Hematopoietic multipotent progenitor cell treated with erythropoietin and hydrocortisone succinate and interleukin-3 and kit ligand, for 17 days (in vitro differentiated cells): ENCODE data around the gene PTOV1.
A peak's percentile ranks its signal among the peaks of the same experiment; 100 is the strongest.

Experiments used
- DNase-seq: peaks from one replicate; pipeline ENCODE4 v3.0.0-alpha.2; 2015; ENCODE audit warnings: low spot score

Gene PTOV1

DNA sequence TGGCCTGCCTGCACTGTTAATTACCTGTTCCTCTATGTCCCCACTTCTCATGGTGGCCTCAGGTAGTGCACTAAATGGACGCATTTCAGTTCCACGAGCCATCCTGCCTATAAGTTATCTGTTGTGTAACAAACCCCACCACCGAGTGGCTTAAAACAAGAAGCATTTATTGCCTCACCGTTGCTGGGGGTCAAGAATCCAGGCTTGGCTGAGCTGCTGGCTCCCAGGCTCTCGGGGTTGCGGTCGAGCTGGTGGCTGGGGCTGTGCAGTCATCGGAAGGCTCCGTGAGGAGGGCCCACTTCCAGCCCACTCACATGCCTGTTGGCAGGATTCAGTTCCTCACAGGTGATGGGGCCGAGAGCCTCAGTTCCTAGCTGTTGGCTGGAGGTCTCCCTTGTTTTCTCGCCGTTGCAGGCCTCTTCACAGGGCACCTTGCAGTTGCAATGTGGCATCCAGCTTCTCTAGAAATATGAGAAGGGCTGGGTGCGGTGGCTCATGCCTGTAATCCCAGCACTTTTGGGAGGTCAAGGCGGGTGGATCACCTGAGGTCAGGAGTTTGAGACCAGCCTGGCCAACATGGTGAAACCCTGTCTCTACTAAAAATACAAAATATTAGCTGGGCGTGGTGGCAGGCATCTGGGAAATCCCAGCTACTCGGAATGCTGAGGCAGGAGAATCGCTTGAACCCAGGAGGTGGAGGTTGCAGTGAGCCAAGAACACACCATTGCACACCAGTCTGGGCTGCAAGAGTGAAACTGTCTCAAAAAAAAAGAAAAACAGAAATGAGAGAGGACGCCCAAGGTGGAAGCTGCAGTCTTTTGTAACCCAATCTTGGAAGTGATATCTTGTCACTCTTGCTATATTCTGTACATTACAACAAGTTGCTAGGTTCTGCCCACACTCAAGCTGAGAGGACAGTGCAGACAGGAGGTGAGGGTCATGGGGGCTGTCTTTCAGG, 6.5 kb upstream of the PTOV1 start:
- DNase-seq: no peak

DNA sequence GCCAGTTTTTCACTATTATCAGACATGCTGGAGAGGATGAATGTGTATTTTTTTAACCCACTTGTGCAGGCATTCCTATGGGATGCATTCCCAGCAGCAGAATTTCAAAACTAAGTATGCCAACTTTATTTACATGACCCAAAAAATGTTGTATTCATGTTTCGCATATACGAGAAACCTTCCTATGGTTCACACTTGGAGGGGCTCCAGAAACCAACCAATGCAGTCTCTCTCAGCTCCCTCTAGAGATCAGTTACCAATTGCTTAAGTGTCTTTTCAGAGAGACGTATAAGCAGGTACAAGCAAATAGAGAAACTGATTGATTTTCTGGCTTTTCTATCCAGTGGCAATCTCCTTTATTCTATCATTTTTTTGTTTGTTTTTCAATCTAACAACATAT, 5.5 kb upstream of the PTOV1 start:
- DNase-seq: no peak

GRCh38 chr19:49846408-49846807, 4.6 kb upstream of the PTOV1 start:
- DNase-seq: no peak

GRCh38 chr19:49847731-49848696, 2.9 kb upstream of the PTOV1 start:
- DNase-seq: peak; percentile 32

DNA sequence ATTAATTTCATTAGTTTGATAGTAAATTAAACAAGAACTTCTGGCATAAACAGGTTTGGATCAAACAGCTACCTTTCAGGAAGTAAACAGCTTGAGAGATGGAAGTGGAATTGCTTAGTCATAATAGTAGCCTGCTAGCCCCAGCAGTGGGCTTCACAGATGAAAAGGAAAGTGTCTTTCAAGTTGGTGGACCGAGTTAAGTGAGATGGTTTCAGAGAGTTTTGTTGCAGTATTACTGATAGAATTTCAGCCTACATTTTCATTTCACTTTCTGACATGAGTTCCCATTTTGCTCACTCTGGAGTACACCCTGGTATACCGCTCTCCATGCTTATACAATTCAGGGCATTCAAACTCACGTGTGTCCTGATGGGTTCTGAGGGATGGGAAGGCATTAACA, 2.0 kb upstream of the PTOV1 start:
- peak; percentile 23 for DNase-seq

- DNase-seq: peak; percentile 24
Observed at GRCh38 chr19:49849433-49850220, 1.3 kb upstream of the PTOV1 start.

GRCh38 chr19:49850221-49850486, 805 bp upstream of the PTOV1 start:
- DNase-seq: no peak

DNA sequence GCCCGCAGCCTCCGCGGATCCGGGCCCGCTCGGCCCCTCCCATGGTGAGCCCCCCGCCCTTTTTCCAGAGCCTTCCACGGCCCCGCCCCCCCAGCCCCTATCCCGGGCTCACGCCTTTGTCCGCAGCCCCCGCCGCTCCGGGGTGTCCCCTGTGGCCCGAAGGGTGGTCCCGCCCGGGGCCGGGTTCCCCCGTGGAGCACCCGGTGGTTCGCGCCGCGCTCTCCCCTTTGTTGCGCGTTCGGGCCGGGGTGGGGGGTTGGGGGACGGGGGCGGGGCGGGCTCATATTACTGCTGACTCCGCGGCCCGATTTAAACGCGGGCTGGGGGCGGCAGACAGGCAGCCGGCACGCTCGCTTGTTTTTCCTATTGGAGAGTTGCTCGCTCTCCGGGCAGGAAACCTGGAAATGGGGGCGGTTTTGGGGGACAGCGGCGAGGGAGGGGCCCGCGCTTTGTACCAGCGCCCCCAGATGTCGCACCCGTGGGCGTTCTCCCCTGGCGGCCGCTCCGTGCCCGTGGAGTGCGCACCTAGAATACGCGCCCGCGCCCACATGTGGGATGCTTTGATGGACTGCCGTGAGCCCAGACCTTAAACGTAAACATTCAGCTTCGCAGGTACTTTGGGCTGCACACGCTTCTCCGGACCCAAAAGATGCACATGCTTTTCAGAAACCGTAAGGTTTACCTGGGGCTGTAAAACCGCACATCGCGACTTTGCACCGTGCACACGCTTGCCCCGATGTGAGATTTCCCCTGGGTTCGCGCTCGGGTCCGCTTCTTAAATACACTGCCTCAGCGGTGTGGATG, 699 bp downstream of the PTOV1 start:
- peak; percentile 38 for DNase-seq

DNA sequence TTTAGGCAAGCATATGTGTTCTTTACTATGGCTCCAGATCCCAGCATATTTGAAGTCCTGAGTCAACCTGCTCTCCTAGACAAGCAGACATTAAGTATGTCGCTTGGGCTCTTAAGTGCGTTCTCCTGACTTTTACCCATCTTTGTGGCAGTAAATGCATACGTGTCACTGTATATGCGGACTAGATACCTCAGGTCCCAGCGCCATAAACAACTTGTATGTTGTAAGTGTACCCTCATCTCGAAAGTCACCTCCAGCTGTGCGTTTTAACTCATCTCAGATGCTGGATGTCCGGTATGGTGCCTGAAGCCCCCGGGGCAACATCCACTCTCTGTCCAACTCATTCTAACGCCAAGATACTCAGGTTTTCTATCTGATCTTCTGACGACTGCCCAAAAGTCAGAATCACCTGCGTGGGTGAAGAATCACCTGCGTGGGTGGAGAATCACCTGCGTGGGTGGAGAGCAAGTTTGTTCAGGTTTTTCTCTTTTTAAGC, 1.7 kb downstream of the PTOV1 start:
- no peak for DNase-seq

GRCh38 chr19:49853852-49854377, 3.0 kb downstream of the PTOV1 start:
- DNase-seq: no peak

DNA sequence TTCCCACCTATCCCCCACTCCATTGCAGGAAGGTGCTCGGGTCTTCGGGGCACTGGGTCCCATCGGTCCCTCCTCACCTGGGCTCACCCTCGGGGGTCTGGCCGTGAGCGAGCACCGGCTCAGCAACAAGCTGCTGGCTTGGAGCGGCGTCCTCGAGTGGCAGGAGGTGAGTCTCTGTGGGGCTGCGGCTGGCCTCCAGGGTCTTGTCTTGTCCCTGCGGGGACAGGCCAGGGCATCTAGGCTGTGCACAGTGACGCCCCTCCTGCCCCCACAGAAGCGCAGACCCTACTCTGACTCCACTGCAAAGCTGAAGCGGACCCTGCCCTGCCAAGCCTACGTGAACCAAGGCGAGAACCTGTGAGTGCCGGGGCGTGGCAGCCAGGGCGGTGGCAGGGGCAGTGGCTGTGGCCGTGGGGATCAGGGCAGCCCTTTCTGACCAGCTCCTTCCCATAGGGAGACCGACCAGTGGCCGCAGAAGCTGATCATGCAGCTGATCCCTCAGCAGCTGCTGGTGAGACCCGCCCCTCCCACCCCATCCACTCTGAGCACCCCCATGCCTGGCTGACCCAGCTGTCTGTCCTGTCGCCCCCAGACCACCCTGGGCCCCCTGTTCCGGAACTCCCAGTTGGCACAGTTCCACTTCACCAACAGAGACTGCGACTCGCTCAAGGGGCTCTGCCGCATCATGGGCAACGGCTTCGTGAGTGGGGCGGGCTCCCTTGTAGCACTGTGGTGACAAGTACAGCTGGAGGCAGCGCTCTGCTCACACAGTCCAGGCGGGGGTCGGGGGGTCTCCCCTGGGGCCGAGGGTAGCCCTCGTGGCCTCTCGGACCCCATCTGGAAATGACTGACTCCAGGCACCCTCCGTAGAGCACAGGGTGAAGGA, 3.7 kb downstream of the PTOV1 start:
- DNase-seq: no peak

GRCh38 chr19:49855277-49855675, 4.3 kb downstream of the PTOV1 start:
- DNase-seq: no peak

- no peak for DNase-seq
Observed at GRCh38 chr19:49855676-49856573, 5.0 kb downstream of the PTOV1 start.

DNA sequence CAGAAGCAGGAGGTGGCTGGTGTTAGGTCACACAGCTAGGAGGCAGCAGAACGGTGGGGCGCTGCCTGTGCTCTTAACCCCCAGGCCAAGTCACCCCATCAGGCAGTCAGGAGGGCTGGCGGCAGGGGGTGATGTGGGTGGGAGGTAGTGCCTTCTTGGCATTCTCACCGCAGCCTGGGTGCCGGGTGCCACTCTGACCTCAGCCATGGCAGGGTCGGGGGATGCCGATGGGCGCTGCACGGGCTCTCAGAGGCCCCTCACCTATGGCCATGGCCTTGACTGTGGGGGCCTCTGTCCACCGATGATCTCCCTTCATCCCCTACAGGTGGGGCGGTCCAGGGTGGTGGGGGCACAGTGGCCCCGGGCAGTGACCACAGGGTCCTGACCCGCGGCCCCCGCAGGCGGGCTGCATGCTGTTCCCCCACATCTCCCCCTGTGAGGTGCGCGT, 5.6 kb downstream of the PTOV1 start:
- DNase-seq: no peak

- no peak for DNase-seq
Observed at GRCh38 chr19:49857061-49857837, 6.3 kb downstream of the PTOV1 start.

DNA sequence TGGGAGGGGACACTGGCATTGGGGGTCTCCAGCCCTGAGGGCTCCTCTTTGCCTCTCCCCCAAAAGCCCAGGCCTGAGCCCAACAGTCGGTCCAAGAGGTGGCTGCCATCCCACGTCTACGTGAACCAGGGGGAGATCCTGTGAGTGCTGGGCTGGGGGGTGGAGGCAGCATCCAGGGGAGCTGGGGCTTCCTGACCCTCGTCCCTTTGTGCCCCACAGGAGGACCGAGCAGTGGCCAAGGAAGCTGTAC, 6.8 kb downstream of the PTOV1 start:
- DNase-seq: no peak

DNA sequence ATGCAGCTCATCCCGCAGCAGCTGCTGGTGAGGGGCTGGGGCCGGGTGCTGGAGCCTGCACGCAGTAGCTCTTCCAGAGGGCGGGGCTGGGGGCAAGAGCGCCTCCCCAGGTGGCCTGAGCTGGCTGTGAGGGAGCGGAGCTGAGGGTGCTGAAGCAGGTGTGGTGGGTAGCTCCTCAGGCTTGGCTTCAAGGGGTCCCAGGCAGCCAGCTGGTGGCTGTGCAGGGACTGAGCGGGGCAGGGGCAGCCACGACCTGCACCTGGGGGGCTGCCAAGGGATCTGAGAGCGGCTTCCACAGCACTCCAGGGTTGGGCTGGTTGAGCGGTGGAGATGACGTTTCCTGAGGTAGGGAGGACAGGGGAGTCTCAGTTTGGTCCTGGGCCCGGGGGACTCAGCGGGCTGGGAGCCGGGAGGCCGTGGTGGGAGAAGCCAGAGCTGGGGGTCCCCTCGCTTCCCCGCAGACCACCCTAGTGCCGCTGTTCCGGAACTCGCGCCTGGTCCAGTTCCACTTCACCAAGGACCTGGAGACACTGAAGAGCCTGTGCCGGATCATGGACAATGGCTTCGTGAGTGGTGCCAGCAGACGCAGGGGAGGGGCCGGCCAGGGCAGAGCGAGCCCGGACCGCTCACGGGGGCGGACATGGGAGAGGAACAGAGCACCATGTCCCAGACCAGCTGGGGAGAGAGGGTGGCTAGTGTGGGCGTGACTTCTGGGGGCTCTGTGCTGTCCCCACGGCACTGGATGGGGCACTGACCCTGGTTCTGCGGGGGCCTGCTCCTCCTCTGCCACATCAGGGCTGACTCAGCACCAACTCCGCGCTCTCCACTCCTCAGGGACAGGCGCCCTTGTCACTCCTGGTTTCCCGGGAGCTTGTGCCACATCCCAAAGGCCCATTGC, 7.4 kb downstream of the PTOV1 start:
- DNase-seq: no peak
